Measurements from ENCODE around the gene AGBL4.

DNA sequence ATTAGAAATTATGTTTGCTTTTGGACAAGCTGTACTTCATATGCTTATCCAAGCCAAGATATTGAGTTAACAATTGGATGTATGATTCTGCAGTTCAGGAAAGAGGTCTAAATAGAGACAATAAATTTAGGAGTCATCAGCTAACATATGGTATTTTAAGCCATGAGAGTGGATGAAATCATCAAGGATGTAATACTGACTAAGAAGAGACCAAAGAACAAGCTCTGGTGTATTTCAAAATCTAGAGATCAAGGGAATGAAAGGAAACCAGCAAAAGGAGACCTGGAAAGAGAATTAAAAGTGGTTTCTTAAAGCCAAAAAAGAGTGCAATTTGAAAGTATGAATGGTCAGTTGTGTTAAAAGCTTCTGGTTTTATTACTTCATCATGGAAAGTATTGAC, 1063.4 kb downstream of the AGBL4 start:
- TF ChIP-seq CTCF (IDR thresholded peaks at IDR 0.05), result no peak
- no peak for TF ChIP-seq POLR2A (IDR thresholded peaks at IDR 0.05)

All from lower leg skin (tissue), 3 donors.